NK-92 (cell line): ENCODE measurements around the gene PDZD8.

Source experiments
- DNase-seq: peaks from one replicate; lab custom pipeline; 2025; ENCODE audit not compliant: unreplicated experiment; lab: John Stamatoyannopoulos, UW

The PDZD8 gene

DNA sequence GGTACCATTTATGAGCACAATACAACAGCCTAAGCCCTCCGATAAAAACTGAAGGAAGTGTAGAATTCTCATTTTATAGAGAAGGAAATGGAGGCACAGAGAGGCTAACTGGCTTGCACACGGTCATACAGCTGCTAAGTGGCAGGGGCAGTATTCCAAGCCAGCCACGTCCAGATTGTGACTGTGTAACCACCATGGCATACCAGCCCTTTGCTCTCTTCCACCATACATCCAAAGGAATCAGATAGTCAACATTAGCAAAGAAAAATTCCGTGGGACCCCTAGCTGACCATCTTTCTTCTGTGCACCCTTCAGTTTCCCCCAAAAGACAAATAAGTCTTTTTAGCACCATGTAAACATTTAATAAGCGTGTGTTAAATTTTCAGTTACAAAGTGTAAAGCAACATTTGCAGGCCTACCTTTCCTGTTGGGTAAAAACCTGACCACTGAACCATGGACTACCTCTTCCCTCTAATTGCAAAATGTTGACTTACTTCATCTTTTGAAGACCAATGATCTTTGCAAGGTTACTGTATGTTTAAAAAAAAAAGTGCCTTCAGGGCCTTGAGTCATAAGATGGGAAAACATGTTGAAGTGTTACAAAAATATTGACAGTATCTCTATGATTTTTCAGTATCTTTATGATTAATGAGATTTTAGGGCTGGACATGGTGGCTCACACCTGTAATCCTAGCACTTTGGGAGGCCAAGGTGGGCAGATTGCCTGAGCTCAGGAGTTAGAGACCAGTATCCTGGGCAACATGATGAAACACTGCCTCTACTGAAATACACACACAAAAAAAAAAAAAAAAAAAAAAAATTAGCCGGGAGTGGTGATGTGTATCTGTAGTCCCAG lies 24.3 kb upstream of the PDZD8 start:
- DNase-seq: no peak

DNA sequence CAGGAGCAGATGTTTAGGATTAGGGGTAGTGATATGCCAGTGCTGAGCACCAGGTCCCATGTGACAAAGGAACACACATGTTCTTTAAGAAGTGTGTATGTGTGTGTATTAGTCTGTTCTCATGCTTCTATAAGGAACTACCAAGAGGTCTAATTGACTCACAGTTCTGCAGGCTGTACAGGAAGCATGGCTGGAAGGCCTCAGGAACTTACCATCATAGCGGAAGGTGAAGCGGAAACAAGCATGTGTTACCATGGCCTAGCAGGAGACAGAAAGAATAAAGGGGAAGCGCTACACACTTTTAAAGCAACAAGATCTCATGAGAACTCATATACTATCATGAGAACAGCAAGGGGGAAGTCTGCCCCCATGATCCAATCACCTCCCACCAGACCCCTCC lies 22.8 kb upstream of the PDZD8 start:
- no peak for DNase-seq

DNA sequence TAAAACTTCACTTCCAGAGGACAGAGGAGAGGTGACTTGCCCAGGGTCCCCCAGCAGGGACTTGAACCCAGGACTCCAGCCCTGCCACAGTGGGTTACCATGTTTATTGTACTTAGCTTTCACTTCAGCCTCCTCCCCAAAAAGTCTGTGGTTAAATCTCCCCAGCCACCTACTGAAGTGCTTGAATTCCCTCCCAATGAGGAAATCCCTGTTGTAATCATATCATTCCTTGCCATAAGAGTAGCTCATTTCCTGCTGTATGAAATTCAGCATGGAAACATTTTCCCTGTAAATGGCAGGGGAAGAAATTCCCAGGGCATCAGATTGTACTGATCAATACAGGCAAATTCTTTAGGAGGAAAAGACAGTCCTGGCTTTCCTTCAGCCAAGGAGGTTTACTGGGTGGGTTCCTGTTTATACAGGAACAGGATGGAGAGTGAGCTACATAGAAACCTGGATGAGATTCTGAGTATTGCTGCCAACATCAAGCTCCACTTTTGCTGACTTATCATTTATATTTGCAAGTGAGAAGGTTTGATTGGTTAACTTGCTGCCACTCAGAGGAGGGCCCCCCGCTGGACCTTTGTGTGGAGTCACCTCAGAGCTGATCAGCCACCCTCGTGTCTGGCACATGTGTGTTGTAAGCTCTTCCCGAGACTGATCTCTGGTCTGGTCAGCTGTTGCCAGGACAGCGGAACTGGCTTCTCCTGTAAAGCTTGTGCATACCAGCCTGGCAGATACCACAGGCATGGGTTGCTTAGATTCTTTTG lies 16.4 kb upstream of the PDZD8 start:
- DNase-seq: no peak

DNA sequence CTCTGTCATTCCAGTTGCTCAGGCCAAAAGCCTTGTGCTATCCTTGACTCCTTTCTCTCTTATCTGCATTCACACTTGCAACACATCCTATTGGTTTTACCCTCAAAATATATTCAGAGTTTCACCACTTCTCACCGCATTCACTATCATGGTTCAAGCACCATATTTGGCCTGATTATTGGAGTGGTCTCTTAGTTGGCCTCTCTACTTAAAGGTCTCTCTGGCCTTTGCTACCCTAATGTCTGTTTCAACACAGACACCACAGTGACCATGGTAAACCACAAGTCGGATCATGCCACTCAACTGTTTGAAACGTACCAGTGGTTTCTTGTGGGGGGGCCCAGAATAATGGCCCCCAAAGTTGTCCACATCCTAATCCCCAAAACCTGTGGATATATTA lies 15.2 kb upstream of the PDZD8 start:
- no peak for DNase-seq

DNA sequence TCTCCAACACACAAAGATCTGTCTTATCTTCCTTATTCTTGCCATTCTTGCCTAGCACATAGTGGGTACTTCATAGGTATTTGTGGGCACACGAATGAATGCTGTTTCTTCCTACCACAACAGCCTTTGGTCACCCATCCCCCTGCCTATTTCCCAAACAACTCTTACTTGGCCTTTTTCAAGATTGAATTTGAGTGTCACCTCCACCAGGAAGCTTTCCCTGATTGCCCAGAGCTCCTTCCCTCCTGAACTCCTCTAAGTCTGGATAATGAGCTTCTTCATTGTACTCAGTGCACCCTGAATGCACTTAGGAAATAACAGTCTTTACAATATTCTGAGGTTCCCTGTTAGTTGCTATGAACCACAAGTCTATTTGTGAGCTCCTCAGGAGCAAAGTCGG lies 11.6 kb upstream of the PDZD8 start:
- no peak for DNase-seq

DNA sequence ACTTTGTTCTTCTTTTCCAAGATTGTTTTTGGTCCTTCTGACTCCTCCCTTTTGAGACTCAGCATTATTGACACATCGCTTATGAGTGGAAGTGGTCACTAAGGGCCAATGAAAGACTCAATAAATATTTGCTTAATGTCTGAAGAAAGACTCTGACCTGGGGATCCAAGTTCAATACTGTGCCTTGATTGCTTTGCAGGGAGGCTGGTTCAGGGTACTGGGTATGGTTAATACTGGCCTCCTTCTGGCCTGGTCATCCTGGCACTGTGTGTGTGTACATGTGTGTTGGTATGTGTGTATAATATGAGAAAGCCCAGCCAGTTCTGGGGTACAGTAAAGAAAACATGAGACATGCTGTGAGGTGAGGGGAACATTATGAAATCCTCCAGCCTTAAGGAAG lies 7.6 kb upstream of the PDZD8 start:
- no peak for DNase-seq

DNA sequence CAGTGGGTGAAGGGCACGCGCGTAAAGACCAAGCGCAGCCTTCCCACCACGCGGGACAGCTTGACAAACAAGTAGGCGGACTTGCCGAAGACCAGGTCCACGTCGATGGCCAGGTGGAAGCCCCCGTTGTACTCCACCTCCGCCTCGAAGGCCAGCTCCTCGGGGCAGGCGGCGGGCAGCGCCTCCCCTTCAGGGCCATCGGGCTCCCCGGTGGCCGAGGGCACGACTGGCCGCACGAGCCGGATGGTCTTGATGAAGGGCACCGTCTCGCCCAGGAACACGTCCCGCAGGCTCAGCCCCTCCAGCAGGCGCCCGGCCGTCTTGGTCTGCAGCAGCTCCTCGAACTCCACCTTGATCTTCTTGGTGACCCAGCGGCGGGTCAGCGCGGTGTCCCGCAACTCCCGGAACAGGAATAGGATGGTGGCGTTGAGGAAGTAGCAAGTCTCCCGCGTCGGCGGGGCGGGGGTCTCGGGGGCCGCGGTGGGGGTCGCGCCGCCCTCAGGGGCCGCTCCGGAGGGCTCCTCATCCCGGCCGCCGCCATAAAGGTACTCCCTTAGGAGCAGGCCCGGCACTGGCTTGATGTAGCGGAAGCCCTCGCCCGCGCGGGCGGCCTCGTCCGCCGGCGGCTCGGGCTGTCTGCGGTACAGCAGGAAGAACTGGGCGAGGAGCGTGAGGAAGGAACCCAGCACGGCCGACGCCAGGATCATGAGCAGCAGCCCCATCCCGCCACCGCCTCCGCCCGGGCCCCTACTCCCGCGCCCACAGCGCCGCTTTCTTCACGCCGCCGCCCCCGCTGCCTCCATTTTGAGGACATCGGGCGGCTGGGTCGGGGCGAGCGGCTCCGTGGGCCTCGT lies 507 bp downstream of the PDZD8 start:
- no peak for DNase-seq

DNA sequence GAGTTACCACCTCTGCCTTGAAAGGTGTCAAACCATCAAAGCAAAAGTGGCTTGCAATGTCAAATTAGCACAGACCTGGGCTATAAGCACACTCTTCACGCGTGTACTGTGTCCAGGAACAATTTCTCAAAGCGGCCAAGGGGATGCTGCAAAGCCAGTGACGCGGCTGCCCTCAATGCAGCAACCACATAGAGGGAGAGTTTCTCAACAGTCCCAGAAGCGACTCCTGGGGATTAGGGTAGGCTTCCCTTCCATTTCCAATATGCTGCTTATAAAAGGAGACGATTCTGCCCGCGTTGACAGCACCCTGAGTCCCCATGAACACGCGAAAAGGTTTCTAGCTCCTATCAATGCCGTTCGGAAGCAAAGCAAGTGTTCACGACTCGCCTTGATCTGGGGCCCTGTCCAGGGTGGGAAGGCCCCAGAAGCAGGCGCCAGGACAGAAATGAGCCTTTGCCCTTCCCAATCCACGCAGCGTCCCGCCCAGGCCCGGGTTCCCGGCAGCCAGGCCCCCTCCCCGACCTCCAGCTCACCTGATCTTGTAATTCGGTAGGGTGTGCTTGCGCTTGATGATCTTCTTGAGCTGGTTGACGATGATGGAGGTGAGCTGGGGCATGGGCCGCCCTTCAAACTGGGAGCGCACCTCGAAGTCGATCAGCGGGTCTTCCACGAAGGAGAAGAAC lies 1.3 kb downstream of the PDZD8 start:
- no peak for DNase-seq

DNA sequence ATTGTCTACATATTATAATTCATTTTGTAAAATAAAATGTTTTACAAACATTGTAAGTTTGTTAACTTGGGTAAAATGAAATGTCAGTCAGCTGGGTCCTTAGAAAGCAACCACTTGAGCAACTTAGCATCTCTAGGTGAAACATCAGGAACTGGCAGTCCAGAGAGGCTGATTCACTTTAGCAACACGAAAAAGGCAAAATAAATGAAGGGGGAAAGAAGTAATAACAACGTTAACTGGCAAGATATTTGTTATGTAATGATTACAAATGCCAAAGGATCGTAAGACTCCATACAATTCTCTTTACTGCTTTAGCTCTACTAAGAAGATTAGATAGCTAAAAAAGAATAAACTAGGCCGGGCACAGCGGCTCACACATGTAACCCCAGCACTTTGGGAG lies 5.0 kb downstream of the PDZD8 start:
- no peak for DNase-seq

DNA sequence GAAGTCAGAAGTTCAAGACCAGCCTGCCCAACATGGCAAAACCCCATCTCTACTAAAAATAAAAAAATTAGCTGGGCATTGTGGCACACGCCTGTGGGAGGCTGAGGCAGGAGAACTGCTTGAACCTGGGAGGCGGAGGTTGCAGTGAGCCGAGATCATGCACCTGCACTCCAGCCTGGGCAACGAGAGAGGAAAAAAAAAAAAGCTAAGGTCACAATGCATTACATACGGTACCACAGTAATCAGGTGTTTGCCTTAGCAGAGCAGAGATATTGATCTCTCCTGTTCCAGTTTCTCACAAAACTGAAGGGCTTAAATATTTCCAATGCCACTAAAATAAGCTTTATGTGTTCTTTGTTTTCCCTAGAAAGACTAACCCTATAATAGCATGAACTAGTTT lies 7.5 kb downstream of the PDZD8 start:
- DNase-seq: no peak

DNA sequence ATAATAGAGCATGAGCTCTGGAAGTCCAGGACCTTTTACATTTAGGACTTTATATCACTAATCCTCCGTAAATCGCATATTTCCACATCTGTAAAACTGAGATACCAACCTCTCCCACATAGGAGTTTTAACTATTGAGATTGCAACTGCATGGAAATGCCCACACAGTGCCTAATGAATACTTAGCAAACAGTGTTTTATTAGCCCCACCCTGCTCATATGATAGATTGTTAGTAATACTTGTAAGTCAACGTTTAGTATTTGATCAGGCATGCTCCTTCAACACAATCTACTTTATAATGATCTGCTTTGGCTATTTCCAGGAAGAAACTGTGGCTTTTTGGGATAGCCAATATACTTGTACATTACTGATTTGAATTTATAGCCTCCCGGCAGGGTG lies 8.5 kb downstream of the PDZD8 start:
- no peak for DNase-seq

DNA sequence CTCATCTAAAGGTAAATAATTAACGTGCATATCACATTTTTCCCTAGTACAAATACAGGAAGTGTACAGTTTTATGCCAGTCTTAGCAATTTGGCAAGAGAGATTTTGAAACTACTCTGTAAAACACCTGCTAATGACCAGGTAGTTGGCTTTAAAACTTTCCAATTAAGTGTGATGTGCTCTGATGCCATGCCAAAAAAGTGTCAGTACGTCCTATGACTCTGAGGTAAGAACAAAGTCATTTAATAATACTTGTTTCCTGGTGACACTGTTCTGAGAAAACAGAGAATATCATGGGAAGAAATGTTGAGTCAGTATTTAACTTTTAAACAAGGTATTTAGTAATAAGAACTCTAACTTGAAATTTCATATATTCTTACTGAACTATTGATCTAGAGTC lies 9.6 kb downstream of the PDZD8 start:
- no peak for DNase-seq

DNA sequence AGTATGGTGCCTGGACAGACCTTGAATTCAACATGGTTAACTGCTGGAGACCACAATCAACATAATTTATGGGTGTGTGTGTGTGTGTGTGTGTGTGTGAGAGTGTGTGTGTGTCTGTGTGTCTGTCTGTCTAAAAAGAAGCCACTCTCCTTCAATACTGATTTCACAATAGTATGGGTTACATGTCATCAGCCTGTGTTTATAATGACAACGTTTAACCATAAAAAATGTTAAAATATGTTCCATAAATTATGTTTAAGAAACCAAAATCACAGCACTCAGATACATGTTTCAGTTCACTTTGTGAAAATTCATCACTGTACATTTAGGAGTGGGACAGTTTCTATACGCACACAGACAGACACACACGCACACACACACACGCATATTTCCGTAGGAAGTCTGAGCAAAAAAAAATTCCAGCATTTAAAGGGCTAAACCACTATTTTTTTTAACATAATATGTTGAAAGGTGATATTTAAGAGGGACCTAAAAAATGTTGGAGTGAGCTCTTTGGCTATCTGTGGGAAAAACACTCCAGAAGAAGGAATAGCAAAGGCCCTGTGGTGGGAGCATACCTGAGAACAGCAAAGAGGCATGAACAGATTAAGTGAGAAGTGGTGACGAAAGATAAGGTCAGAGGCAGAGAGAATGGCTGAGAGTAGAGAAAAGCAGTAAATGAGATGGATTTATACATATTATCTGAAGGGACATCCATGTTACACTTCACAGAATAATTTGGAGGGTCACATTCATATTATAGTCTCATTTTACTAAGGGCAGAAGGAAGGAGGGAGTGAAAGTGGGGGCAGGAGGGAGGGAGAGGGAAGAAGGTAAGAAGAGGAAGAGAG lies 10.9 kb downstream of the PDZD8 start:
- DNase-seq: no peak

DNA sequence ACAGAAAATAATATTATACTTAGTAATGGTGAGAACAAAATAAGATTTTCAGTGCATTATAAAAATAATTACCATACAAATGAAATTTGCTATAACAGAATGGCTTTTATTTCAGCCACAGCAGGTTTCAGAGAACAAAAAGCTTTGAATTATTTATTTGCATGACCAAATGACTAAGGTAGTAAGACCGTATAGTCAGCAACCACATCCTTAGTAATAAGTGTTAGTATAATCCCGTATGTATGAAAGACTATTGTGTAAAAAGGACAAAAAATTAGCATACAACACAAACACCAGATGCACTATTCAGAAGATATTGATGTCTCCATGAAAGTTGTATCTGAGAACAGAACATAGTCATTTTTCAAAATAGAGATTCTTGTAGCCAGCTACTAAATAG lies 12.2 kb downstream of the PDZD8 start:
- DNase-seq: no peak

DNA sequence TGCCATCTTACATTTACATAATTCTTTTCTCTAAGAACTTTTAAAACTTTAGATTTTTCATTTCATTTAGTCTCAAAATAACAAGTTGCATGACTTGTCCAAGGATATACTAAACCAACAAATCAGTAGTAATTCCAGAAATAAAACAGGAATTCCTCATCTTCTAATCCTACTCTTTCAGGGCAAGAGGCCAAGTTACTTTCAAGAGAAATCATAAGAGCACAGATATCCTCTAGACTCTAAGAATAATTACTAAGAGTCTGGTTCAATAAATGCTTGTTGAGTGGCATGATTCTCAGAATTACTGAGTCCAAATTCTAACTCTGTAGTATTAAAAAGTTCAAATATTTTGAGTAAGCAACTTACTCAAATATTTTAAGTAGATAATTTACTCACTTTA lies 12.9 kb downstream of the PDZD8 start:
- no peak for DNase-seq

DNA sequence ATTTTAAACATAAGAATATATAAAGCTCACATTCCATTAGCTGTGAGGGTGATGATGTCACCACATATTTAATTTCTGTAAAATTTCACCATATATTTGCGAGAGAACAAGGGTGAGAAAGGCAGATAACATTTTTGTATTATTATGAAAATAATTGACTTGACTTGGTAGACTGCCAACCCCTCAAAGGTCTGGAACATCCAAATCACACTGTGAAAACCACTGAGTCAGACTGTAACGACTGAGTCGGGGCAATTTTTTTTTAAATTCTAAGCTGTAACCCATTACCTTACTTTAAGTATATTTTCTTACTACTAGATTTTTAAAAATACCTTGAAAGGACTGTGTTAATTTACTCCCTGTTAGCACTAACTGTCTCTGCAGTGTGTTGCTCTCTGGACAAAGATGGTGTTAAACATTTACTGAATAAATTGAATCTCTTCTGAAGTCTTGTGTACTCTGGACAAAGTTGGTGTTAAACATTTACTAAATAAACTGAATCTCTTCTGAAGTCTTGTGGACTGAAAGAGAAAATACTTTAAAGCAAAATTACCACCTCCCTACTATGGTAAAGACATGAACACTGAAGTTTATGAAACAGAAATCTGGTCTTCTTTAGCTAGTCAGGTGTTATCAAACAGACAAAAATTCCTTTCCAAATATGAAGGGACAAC lies 14.1 kb downstream of the PDZD8 start:
- no peak for DNase-seq

DNA sequence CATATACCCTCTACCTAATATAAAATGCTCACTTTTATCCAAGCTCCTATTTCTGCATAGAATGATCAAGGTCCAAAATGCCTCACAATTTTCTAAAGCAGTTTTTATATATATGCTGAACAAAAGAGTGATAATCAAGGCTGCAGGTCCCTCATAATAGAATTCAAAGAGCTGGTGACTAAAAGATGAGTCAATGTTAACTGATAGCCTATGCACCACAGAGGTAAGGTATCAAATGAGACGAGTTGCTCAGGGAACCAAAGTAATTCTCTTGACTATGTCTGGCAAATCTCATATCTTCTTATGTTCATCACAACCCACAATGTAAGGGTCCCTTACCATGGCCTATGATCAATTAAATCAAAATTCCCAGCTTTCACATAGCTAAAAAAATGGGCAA lies 15.2 kb downstream of the PDZD8 start:
- DNase-seq: no peak

DNA sequence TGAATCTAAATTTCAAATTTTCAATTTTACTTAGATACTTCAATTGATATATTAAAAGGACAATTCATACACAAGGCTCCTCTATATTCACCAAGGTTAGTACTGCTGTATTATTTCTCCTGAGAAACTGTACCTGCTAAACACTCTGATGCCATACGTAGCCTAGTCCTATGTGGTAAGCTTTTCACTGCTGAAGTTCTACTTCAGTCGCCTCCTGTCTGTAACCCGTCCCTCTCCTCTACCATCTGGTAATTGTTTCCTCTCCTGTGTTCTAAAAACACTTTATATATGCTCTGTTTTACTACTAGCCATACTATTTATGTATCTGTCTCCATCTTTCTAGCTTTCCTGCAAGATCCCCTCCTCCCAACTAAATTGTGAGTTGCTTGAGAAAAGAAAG lies 20.2 kb downstream of the PDZD8 start:
- DNase-seq: no peak

DNA sequence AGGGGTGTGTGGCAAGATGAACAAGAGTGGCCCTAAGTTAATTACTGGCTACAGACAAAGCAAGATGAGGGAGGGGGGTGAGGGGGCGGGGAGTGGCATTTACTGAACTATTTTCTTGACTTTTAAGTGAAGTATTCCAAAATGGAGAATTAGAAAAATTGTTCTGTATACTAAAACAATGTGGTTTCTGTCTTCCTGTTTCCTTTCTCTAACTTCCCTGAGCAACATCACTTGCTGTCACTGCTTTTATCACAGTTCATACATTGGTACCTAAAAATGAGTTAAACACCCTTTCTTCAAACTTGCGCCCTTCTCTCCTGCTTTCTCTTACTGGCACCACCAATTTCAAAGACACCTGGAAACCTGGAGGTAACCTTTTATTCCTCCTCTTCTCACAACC lies 21.6 kb downstream of the PDZD8 start:
- no peak for DNase-seq

DNA sequence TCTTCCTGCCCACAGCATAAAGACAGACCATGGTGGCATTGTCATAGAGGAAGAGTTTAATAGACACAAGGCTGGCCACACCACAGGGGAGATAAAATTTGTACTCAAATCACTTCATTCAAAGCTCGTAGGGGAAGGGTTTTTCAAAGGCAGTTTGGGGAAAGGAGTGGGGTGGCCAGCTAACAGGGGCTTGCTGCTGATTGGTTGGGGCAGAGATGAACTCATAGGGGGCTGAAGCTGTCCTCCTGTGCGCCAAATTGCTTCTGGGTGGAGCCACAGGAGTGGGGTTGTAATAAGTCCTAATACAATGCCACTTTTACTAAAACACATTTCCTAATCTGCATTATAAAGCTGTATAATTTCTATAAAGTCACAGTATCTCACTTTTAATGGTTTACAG lies 22.5 kb downstream of the PDZD8 start:
- DNase-seq: no peak
